ENCODE results near the gene NCAM1.

DNA sequence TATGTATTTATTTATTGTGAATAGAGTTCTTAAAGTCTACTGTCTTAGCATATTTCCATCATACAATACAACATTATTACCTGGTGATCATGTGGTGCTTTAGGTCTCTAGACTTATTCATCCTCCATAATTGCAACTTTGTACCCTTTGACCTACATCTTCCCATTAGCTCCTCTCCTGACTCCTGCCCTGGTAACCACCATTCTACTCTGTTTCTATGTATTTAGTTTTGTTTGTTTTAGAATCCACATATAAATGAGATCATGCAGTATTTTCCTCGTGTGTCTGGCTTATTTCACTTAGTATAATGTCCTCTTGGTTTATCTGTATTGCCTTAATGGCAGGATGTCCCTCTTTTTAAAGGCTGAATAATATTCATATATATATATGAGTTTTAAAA lies 22.7 kb downstream of the NCAM1 start:
- TF ChIP-seq, protein P1, sequence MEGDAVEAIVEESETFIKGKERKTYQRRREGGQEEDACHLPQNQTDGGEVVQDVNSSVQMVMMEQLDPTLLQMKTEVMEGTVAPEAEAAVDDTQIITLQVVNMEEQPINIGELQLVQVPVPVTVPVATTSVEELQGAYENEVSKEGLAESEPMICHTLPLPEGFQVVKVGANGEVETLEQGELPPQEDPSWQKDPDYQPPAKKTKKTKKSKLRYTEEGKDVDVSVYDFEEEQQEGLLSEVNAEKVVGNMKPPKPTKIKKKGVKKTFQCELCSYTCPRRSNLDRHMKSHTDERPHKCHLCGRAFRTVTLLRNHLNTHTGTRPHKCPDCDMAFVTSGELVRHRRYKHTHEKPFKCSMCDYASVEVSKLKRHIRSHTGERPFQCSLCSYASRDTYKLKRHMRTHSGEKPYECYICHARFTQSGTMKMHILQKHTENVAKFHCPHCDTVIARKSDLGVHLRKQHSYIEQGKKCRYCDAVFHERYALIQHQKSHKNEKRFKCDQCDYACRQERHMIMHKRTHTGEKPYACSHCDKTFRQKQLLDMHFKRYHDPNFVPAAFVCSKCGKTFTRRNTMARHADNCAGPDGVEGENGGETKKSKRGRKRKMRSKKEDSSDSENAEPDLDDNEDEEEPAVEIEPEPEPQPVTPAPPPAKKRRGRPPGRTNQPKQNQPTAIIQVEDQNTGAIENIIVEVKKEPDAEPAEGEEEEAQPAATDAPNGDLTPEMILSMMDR (IDR thresholded peaks at IDR 0.05), result no peak
- TF ChIP-seq TP53 (CRISPR knock-in tag; IDR thresholded peaks at IDR 0.05), result no peak
- TF ChIP-seq, protein P2, sequence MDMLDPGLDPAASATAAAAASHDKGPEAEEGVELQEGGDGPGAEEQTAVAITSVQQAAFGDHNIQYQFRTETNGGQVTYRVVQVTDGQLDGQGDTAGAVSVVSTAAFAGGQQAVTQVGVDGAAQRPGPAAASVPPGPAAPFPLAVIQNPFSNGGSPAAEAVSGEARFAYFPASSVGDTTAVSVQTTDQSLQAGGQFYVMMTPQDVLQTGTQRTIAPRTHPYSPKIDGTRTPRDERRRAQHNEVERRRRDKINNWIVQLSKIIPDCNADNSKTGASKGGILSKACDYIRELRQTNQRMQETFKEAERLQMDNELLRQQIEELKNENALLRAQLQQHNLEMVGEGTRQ (CRISPR knock-in tag; IDR thresholded peaks at IDR 0.05), result no peak
